Posterior vena cava (tissue), 2 donors: ENCODE measurements around the gene PPIP5K1. TPM values are rescaled to one million over a fixed set of nuclear protein-coding genes. Genes with fewer than 3 reads are reported as not detected.
"Not testable (repeated sequence)": the region's sequence is repeated elsewhere in the genome, so short reads cannot be mapped to it uniquely, and the experiment has no call there.

Source experiments
- DNase-seq: peaks from one replicate; pipeline ENCODE4 v3.0.0-alpha.2; 2020; ENCODE audit warnings: low spot score
- intact Hi-C, 2 donors: fragments of 100-400 bp; cut with DNase I; formaldehyde crosslinking; loops; one replicate each; pipeline versions ENCODE4 v1.14.1 to v1.14.2; 2022 to 2023
- total RNA-seq, 2 donors: library from RNA; stranded (reverse); fragmentation: NEBNext Ultra II Directional; extraction: Animal tissue kit (Norgen Biotek cat#: 25700); gene quantifications; one replicate each; pipeline ENCODE4 v1.2.1, GENCODE V29; 2021
- donor health status: DM: yes; HTN: yes; CAD: no.
- donor health status: DM: yes; HTN: yes; CAD: no.

The PPIP5K1 gene
- total RNA-seq, 2 donors from 2014 or later, result 22.7 to 31.5 TPM

DNA sequence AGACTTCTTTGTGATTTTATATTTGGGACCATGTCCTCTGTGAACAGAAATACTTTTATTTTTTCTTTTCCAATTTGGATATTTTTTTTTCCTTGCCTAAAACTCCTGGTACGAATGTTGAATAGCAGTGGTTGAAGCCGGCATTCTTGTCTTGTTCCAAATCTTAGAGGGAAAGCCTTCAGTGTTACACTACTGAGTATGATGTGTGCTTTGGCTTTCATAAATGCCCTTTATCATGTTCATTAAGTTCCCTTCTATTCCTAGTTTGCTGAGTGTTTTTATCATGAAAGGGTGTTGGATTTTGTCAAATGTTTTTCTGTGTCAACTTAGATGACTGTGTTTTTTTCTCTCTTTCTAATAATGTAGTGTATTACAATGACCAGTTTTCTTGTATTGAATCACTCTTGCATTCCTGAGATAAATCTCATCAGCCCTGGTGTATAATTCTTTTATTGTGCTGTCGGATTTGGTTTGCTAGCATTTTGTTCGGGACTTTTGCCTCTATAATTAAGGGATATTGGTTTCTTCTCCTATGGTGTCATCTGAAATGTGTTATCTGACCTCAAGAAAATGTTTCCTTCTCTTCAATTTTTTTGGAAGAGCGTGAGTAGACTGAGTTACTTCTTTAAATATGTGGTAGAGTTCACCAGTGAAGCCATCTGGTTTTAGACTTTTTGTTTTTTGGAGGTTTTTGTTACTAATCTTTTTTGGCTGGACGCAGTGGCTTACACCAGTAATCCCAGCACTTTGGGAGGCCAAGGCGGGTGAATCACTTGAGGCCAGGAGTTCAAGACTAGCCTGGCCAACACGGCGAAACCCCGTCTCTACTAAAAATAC, 39.3 kb downstream of the PPIP5K1 start:
- DNase-seq, result no peak
- intact Hi-C loops, result no loop called here

DNA sequence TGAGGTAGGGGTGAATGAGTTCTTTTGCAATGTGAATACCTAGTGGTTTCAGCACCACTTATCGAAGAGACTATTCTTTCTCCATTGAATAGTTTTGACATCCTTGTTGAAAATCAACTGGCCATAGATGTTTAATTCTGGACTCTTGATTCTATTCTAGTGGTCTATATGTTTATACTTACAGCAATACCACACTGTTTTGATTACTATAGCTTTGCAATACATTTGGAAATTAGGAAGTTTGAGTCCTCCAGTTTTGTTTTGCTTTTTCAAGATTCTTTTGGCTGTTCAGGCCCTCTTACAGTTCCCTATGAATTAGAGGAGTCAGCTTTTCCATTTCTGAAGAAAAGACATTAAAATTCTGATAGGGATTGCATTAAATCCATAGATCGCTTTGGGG, 42.5 kb downstream of the PPIP5K1 start:
- no peak for DNase-seq
- intact Hi-C loops, result no loop called here

DNA sequence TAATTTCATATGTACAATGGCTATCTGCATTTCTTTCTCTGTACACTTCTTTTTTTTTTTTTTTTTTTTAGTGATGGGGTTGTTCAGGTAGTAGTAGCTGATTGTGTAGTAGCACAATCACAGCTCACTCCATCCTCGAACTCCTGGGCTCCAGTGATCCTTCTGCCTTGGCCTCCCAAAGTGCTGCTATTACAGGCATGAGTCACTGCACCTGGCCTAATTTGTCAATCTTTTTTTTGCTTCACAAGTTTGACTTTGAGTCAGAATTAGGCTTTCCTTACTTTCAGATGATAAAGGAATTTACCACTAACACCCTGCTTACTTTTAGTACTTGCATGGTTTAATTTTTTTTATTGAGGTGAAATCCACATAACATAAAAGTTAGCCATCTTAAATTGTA, 44.6 kb downstream of the PPIP5K1 start:
- intact Hi-C loops, result no loop called here
- DNase-seq, result no peak

DNA sequence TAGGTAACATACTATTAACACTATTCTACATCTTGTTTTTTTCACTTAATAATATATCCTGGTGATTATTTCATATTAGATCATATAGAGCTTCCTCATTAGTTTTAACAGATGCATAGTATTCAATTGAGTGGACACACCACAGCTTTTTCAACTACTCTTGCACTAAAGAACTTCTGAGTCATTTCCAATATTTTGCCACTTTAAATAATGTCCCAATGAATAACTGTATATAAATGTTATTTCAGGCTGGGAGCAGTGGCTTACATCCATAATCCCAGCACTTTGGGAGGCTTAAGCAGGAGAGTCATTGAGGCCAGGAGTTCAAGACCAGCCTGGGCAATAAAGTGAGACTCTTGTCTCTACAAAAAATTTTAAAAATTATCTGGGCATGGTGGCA, 45.7 kb downstream of the PPIP5K1 start:
- intact Hi-C loops, result no loop called here
- DNase-seq, result no peak

DNA sequence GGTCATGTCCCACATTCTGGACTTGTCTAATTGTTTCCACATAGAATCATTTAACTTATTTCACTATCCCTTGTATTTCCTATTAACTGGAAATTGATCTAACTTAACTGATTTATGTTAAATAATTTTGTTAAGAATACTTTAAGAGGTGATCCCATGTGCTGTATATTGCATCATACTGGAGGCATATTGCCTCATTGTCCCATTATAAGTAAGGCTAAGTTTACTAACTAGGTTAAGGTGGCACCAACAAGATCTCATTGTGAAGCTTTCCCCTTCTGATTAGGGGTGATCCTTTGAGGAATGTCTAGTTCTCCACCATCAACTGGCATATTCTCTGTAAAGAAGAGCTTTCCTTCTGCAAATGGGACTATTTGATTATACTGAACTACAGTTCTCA, 48.2 kb downstream of the PPIP5K1 start:
- DNase-seq, result no peak
- intact Hi-C loops, result no loop called here

DNA sequence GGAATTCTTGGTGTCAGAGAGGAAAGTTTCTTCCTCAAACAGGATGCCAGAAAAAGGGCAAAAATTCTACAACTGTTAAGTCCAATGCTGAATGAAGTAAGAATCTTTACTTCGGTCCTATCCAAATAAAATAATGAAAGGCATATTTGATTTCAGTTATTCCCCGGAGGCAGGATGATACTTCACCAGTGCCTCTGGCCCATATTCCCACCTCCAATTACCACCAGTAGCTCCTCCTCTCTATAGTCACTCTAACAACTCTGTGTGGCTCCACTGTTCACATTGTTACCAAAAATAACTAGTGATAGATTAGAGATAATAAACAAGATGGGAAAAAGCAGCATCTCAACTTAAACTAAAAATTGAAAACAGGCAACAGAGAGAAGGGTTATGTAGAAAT, 51.9 kb downstream of the PPIP5K1 start:
- intact Hi-C loops, result no loop called here
- peak; percentile 1 for DNase-seq

DNA sequence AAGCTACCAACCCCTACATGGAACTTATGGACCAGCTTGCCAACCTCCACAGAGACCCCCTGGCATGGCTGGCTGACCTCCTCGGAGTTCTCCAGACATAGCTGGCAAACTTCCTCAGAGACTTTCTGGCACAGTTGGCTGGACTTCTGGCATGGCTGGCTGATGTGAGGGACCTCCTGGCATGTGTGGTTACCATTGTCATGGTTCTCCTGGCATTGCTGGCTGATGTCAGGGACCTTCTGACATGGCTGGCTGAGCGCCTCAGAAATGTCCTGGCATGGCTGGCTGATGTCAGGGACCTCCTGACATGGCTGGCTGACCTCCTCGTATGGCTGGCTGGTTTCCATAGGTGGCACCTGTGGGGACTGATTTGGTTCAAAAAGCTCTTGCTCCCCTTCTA, 55.1 kb downstream of the PPIP5K1 start:
- intact Hi-C loops, result no loop called here
- DNase-seq, result no peak

DNA sequence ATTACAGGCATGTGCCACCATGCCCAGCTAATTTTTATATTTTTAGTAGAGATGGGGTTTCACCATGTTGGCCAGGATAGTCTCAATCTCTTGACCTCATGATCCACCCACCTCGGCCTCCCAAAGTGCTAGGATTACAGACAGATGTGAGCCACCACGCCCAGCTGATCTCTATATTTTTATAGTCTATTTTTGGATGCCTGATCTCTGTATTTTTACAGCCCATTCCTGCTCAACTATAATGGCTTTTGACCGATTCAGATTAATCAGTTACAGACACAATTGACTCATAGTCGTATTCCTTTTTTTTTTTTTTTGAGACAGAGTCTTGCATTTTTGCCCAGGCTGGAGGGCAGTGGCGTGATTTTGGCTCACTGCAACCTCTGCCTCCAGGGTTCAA, 57.2 kb downstream of the PPIP5K1 start:
- DNase-seq, intact Hi-C loops: not testable (repeated sequence)

DNA sequence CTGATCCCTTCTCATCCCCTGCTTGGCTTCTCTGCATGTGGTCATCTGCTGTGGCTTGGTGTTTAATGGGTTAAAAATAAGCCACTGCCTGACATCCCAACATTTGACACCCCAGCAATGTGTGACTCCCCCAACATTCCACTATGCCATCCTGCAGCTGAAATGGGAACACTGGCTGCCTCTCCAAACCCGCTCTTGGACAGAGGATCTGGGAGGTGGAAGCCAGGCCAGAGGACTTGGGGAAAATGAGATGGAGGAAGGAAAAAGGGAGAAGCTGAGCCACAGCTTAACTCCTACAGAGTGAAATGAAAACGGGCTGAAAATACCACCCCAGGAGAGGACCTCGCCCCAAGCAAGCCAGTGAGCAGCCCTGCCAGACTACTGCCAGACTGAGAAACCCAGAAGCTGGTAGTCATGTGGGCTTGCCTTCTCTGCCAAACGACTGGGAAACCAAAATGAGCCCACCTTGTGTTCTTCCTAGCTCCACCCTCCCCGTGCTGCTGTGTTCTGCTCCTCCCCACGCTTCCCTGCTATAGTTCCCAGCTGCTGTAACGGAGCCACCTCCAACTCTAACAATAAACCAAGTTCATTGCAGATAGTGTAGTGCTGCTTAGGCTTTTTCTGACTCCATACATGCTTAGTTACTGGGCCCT, 58.9 kb downstream of the PPIP5K1 start:
- DNase-seq, result no peak
- intact Hi-C loops, result no loop called here

DNA sequence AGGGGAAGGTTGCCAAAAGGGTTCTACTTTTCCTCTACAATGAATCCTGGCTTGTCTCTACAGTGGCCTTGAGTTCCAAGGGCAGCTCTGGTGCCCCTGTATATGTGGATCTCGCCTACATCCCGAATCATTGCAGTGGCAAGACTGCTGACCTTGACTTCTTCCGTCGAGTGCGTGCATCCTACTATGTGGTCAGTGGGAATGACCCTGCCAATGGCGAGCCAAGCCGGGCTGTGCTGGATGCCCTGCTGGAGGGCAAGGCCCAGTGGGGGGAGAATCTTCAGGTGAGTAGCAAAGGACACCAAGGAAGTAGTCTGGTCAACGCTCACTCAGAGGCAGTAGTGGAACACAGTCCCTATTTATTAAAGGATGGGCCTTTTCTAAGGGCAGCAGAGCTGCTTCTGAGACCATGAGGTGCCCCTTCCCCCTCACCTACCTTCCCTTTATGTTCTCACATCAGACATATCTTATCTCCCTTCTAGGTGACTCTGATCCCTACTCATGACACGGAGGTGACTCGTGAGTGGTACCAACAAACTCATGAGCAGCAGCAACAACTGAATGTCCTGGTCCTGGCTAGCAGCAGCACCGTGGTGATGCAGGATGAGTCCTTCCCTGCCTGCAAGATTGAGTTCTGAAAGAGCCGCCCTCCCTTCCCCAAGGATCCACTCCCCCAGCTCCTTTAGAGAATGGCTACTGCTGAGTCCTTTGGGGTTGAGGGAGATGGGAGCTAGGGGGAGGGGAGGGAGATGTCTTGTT, 60.2 kb downstream of the PPIP5K1 start:
- no peak for DNase-seq
- intact Hi-C loops, result no loop called here

DNA sequence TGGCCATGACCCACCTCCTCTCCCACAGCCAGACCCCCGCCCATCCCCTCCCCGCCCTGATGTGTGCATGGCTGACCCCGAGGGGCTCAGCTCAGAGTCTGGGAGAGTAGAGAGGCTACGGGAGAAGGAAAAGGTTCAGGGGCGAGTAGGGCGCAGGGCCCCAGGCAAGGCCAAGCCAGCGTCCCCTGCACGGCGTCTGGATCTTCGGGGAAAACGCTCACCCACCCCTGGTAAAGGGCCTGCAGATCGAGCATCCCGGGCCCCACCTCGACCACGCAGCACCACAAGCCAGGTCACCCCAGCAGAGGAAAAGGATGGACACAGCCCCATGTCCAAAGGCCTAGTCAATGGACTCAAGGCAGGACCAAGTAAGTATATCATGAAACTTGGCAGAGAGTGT, 60.9 kb downstream of the PPIP5K1 start:
- intact Hi-C loops, result no loop called here
- no peak for DNase-seq

DNA sequence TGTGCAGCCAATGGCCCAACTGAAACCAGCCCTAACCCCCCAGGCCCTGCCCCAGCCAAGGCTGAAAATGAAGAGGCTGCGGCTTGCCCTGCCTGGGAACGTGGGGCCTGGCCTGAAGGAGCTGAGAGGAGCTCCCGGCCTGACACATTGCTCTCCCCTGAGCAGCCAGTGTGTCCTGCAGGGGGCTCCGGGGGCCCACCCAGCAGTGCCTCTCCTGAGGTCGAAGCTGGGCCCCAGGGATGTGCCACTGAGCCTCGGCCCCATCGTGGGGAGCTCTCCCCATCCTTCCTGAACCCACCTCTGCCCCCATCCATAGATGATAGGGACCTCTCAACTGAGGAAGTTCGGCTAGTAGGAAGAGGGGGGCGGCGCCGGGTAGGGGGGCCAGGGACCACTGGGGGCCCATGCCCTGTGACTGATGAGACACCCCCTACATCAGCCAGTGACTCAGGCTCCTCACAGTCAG, 61.4 kb downstream of the PPIP5K1 start:
- no peak for DNase-seq
- intact Hi-C loops, result no loop called here

DNA sequence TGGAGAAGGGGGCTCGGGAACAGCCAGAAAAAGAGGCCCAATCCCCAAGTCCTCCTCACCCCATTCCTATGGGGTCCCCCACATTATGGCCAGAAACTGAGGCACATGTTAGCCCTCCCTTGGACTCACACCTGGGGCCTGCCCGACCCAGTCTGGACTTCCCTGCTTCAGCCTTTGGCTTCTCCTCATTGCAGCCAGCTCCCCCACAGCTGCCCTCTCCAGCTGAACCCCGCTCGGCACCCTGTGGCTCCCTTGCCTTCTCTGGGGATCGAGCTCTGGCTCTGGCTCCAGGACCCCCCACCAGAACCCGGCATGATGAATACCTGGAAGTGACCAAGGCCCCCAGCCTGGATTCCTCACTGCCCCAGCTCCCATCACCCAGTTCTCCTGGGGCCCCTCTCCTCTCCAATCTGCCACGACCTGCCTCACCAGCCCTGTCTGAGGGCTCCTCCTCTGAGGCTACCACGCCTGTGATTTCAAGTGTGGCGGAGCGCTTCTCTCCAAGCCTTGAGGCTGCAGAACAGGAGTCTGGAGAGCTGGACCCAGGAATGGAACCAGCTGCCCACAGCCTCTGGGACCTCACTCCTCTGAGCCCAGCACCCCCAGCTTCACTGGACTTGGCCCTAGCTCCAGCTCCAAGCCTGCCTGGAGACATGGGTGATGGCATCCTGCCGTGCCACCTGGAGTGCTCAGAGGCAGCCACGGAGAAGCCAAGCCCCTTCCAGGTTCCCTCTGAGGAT, 62.0 kb downstream of the PPIP5K1 start:
- intact Hi-C loops, result no loop called here
- no peak for DNase-seq

DNA sequence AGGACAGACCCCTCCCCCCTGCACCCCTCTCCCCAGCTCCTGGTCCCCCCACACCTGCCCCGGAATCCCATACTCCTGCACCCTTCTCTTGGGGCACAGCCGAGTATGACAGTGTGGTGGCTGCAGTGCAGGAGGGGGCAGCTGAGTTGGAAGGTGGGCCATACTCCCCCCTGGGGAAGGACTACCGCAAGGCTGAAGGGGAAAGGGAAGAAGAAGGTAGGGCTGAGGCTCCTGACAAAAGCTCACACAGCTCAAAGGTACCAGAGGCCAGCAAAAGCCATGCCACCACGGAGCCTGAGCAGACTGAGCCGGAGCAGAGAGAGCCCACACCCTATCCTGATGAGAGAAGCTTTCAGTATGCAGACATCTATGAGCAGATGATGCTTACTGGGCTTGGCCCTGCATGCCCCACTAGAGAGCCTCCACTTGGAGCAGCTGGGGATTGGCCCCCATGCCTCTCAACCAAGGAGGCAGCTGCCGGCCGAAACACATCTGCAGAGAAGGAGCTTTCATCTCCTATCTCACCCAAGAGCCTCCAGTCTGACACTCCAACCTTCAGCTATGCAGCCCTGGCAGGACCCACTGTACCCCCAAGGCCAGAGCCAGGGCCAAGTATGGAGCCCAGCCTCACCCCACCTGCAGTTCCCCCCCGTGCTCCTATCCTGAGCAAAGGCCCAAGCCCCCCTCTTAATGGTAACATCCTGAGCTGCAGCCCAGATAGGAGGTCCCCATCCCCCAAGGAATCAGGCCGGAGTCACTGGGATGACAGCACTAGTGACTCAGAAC, 62.8 kb downstream of the PPIP5K1 start:
- intact Hi-C loops, result no loop called here
- no peak for DNase-seq

DNA sequence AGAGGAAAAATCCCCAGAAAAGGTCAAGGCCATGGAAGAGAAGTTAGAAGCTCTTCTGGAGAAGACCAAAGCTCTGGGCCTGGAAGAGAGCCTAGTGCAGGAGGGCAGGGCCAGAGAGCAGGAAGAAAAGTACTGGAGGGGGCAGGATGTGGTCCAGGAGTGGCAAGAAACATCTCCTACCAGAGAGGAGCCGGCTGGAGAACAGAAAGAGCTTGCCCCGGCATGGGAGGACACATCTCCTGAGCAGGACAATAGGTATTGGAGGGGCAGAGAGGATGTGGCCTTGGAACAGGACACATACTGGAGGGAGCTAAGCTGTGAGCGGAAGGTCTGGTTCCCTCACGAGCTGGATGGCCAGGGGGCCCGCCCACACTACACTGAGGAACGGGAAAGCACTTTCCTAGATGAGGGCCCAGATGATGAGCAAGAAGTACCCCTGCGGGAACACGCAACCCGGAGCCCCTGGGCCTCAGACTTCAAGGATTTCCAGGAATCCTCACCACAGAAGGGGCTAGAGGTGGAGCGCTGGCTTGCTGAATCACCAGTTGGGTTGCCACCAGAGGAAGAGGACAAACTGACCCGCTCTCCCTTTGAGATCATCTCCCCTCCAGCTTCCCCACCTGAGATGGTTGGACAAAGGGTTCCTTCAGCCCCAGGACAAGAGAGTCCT, 63.6 kb downstream of the PPIP5K1 start:
- intact Hi-C loops, result no loop called here
- no peak for DNase-seq

DNA sequence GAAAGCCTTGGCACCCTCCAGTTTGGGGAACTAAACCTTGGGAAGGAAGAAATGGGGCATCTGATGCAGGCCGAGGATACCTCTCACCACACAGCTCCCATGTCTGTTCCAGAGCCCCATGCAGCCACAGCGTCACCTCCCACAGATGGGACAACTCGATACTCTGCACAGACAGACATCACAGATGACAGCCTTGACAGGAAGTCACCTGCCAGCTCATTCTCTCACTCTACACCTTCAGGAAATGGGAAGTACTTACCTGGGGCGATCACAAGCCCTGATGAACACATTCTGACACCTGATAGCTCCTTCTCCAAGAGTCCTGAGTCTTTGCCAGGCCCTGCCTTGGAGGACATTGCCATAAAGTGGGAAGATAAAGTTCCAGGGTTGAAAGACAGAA, 64.9 kb downstream of the PPIP5K1 start:
- DNase-seq, result no peak
- intact Hi-C loops, result no loop called here

DNA sequence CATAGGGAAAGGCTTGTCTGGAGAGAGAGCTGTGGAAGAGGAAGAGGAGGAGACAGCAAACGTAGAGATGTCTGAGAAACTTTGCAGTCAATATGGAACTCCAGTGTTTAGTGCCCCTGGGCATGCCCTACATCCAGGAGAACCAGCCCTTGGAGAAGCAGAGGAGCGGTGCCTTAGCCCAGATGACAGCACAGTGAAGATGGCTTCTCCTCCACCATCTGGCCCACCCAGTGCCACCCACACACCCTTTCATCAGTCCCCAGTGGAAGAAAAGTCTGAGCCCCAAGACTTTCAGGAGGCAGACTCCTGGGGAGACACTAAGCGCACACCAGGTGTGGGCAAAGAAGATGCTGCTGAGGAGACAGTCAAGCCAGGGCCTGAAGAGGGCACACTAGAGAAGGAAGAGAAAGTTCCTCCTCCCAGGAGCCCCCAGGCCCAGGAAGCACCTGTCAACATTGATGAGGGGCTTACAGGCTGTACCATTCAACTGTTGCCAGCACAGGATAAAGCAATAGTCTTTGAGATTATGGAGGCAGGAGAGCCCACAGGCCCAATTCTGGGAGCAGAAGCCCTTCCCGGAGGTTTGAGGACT, 65.7 kb downstream of the PPIP5K1 start:
- no peak for DNase-seq
- intact Hi-C loops, result no loop called here

DNA sequence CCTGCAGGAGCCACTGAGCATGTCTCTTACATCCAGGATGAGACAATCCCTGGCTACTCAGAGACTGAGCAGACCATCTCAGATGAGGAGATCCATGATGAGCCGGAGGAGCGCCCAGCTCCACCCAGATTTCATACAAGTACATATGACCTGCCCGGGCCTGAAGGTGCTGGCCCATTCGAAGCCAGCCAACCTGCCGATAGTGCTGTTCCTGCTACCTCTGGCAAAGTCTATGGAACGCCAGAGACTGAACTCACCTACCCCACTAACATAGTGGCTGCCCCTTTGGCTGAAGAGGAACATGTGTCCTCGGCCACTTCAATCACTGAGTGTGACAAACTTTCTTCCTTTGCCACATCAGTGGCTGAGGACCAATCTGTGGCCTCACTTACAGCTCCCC, 66.4 kb downstream of the PPIP5K1 start:
- intact Hi-C loops, result no loop called here
- DNase-seq, result no peak
